Astrocyte (in vitro differentiated cells and primary cell): ENCODE measurements around the gene TMEM80.

ENCODE experiments used
- EZH2 ChIP-seq: IDR thresholded peaks from 2 replicates; pipeline ENCODE4 v1.6.1; 2012; ENCODE audit warnings: mild to moderate bottlenecking, low read length, inconsistent platforms; ENCODE audit not compliant: insufficient read depth
- TF ChIP-seq, protein P1 (sequence below): IDR thresholded peaks from 2 replicates; pipeline ENCODE4 v1.5.1; 2011; ENCODE audit warnings: low read depth, mild to moderate bottlenecking, inconsistent platforms, low read length, moderate library complexity; ENCODE audit not compliant: insufficient read depth

DNA sequence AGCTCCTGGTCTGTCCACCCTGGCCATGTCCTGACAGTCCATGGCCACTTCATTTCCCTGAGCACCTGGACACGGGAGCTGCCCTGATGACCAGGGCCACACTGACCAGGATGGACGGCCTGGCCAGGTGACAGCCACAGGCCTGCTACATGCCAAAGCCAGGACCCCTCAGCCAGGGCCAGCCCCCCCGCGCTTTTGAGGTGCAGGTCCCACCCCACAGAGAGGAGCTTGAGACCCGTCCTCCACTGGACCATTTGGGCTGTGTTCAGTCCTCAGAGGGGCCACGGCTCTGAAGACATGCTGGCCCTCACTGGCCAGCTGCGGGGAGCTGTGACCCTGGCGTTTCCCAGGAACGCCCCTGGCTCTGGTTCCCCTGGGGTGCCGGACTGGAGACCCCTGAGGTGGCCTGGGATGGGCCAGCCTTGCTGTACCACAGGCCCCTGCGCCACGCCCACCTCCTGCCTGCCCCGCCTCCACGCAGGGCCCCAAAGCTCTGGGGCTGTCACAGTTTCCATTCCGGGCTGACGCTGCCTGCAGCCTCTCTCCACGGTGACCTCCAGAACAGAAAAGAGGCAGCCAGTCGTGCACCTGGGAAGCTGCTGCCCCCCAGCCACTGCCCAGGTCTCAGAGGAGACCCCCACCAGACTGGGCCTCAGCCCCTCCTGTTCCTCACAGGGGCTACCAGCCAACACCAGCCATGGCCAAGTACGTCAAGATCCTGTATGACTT, 28.6 kb downstream of the TMEM80 start:
- TF ChIP-seq, protein P1, sequence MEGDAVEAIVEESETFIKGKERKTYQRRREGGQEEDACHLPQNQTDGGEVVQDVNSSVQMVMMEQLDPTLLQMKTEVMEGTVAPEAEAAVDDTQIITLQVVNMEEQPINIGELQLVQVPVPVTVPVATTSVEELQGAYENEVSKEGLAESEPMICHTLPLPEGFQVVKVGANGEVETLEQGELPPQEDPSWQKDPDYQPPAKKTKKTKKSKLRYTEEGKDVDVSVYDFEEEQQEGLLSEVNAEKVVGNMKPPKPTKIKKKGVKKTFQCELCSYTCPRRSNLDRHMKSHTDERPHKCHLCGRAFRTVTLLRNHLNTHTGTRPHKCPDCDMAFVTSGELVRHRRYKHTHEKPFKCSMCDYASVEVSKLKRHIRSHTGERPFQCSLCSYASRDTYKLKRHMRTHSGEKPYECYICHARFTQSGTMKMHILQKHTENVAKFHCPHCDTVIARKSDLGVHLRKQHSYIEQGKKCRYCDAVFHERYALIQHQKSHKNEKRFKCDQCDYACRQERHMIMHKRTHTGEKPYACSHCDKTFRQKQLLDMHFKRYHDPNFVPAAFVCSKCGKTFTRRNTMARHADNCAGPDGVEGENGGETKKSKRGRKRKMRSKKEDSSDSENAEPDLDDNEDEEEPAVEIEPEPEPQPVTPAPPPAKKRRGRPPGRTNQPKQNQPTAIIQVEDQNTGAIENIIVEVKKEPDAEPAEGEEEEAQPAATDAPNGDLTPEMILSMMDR, result no peak
- TF ChIP-seq EZH2, result no peak
